Chondrocyte (in vitro differentiated cells): ENCODE data around the gene IFT43. TPM values are rescaled to one million over a fixed set of nuclear protein-coding genes. Genes with fewer than 3 reads are reported as not detected.

Experiments
- DNase-seq: peaks from one replicate; pipeline ENCODE4 v3.0.0; 2021; ENCODE audit warnings: mixed read lengths, low spot score
- H3K27ac Mint-ChIP-seq: one replicate; pipeline ENCODE4 v1.8.0; 2021; ENCODE audit warnings: mild to moderate bottlenecking, moderate library complexity, mixed read lengths; ENCODE audit not compliant: unreplicated experiment
- H3K27me3 Mint-ChIP-seq: 2 replicates; pipeline ENCODE4 v1.8.0; 2021; ENCODE audit warnings: low read depth, mixed read lengths
- H3K36me3 Mint-ChIP-seq: 2 replicates; pipeline ENCODE4 v1.8.0; 2021; ENCODE audit warnings: low read depth, mixed read lengths
- H3K4me1 Mint-ChIP-seq: 2 replicates; pipeline ENCODE4 v1.8.0; 2021; ENCODE audit warnings: low read depth, mild to moderate bottlenecking, mixed read lengths
- H3K4me3 Mint-ChIP-seq: one replicate; pipeline ENCODE4 v1.8.0; 2021; ENCODE audit warnings: mild to moderate bottlenecking, moderate library complexity, mixed read lengths; ENCODE audit not compliant: unreplicated experiment
- H3K9me3 Mint-ChIP-seq: 2 replicates; pipeline ENCODE4 v1.8.0; 2021; ENCODE audit warnings: low read depth, mixed read lengths
- CTCF ChIP-seq: fragments of 200-600 bp; sonication (generic); IDR thresholded peaks from 2 replicates; pipeline ENCODE4 v1.5.0; 2021; ENCODE audit warnings: antibody characterized with exemption, mild to moderate bottlenecking, moderate library complexity
- total RNA-seq: library from RNA; stranded (reverse); gene quantifications from 3 replicates; pipeline ENCODE4 v1.2.1, GENCODE V29; 2021

Gene IFT43
- total RNA-seq, 1 donor from 2014 or later = 28.2 TPM

GRCh38 chr14:76096257-76096656, 110.7 kb downstream of the IFT43 start:
- H3K27ac Mint-ChIP-seq = no peak overlapping the region
- no peak for TF ChIP-seq CTCF
- peaks cover 8% of the 10 kb centered on the region for H3K27me3 Mint-ChIP-seq
- no peak for DNase-seq
- no peak overlapping the region for H3K4me3 Mint-ChIP-seq
- no peaks in the 10 kb centered on the region for H3K36me3 Mint-ChIP-seq
- no peaks in the 10 kb centered on the region for H3K9me3 Mint-ChIP-seq
- no peaks in the 10 kb centered on the region for H3K4me1 Mint-ChIP-seq

GRCh38 chr14:76097547-76097946, 112.0 kb downstream of the IFT43 start:
- no peaks in the 10 kb centered on the region for H3K4me1 Mint-ChIP-seq
- H3K9me3 Mint-ChIP-seq = no peaks in the 10 kb centered on the region
- no peak overlapping the region for H3K27ac Mint-ChIP-seq
- no peaks in the 10 kb centered on the region for H3K36me3 Mint-ChIP-seq
- peaks cover 4% of the 10 kb centered on the region for H3K27me3 Mint-ChIP-seq
- TF ChIP-seq CTCF = no peak
- H3K4me3 Mint-ChIP-seq = no peak overlapping the region
- no peak for DNase-seq

GRCh38 chr14:76098047-76098446, 112.5 kb downstream of the IFT43 start:
- H3K27ac Mint-ChIP-seq = no peak overlapping the region
- no peaks in the 10 kb centered on the region for H3K9me3 Mint-ChIP-seq
- DNase-seq = no peak
- H3K4me1 Mint-ChIP-seq = no peaks in the 10 kb centered on the region
- no peak for TF ChIP-seq CTCF
- H3K36me3 Mint-ChIP-seq = no peaks in the 10 kb centered on the region
- no peak overlapping the region for H3K4me3 Mint-ChIP-seq
- H3K27me3 Mint-ChIP-seq = peaks cover 4% of the 10 kb centered on the region

- Mint-ChIP-seq H3K4me3 (no peak overlapping the region), H3K27me3 (peaks cover 4% of the 10 kb centered on the region), H3K36me3 (no peaks in the 10 kb centered on the region), H3K9me3 (no peaks in the 10 kb centered on the region), H3K27ac (no peak overlapping the region), H3K4me1 (no peaks in the 10 kb centered on the region)
- no peak for DNase-seq
- no peak for TF ChIP-seq CTCF
These were observed 113.5 kb downstream of the IFT43 start for GRCh38 chr14:76098916-76099675.

- no peaks in the 10 kb centered on the region for H3K36me3 Mint-ChIP-seq
- no peak overlapping the region for H3K27ac Mint-ChIP-seq
- no peak overlapping the region for H3K4me3 Mint-ChIP-seq
- H3K9me3 Mint-ChIP-seq = no peaks in the 10 kb centered on the region
- no peak for TF ChIP-seq CTCF
- H3K4me1 Mint-ChIP-seq = no peaks in the 10 kb centered on the region
- H3K27me3 Mint-ChIP-seq = peaks cover 8% of the 10 kb centered on the region
- DNase-seq = no peak
These were observed 114.7 kb downstream of the IFT43 start for GRCh38 chr14:76100236-76100635.
